Osteocyte (in vitro differentiated cells): ENCODE measurements around the gene CACNA1C. TPM values are rescaled to one million over a fixed set of nuclear protein-coding genes. Genes with fewer than 3 reads are reported as not detected.

ENCODE experiments used
- DNase-seq: peaks from one replicate; pipeline ENCODE4 v3.0.0; 2021; ENCODE audit warnings: mixed read lengths; ENCODE audit not compliant: unreplicated experiment; ENCODE audit errors: extremely low spot score
- H3K27ac Mint-ChIP-seq: one replicate; pipeline ENCODE4 v1.8.0; 2021; ENCODE audit warnings: mild to moderate bottlenecking, mixed read lengths; ENCODE audit not compliant: unreplicated experiment
- H3K27me3 Mint-ChIP-seq: one replicate; pipeline ENCODE4 v1.8.0; 2021; ENCODE audit warnings: mixed read lengths; ENCODE audit not compliant: unreplicated experiment
- H3K36me3 Mint-ChIP-seq: one replicate; pipeline ENCODE4 v1.8.0; 2021; ENCODE audit warnings: mixed read lengths; ENCODE audit not compliant: unreplicated experiment
- H3K4me1 Mint-ChIP-seq: one replicate; pipeline ENCODE4 v1.8.0; 2021; ENCODE audit warnings: mixed read lengths; ENCODE audit not compliant: unreplicated experiment
- H3K4me3 Mint-ChIP-seq: one replicate; pipeline ENCODE4 v1.8.0; 2021; ENCODE audit warnings: mild to moderate bottlenecking, moderate library complexity, mixed read lengths; ENCODE audit not compliant: unreplicated experiment
- H3K9me3 Mint-ChIP-seq: one replicate; pipeline ENCODE4 v1.8.0; 2021; ENCODE audit warnings: mixed read lengths; ENCODE audit not compliant: unreplicated experiment
- total RNA-seq: library from RNA; stranded (reverse); gene quantifications from 2 replicates; pipeline ENCODE4 v1.2.1, GENCODE V29; 2021
- TF ChIP-seq, protein P1 (sequence below): fragments of 200-600 bp; sonication (generic); IDR thresholded peaks from 2 replicates; pipeline ENCODE4 v1.5.0; 2021; ENCODE audit warnings: antibody characterized with exemption, mild to moderate bottlenecking, moderate library complexity

CACNA1C gene
- total RNA-seq, 1 donor from 2014 or later: 67.4 TPM

DNA sequence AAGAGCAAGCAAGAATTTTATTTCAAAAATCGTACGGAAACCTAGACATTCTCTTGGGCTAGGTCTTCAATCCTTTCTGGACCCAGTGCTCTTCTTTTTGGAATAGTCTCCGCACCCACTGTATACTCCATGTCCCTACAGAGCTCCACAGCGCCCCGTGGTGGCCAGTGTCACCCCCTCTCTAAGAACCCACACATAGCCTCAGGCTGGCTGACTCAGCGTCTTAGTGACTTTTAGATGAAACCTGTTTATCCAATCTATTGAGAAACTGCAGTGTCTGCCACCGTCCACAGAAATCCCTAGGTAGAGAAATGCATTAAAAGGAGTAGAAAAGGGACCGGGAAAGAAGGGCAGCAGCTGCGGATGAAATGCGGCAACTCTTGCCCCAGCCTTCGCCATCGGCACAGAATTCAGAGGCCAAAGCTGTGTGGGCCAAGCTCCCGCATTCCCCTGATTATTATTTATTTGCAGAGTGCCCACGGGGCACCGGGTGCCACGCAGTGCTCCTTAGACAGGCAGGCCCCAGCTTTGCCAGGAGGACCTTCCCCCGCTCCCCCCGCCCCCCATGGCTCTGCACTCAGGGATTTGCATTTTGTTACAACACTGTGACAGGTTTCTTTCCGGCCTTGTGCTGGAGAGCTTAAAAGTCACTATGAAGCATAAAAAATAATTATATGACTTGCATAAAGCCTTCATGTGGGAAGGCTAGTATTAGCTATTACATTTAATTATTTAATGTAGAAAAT lies 571.9 kb downstream of the CACNA1C start:
- peak overlapping the region; percentile 39 for H3K27ac Mint-ChIP-seq

DNA sequence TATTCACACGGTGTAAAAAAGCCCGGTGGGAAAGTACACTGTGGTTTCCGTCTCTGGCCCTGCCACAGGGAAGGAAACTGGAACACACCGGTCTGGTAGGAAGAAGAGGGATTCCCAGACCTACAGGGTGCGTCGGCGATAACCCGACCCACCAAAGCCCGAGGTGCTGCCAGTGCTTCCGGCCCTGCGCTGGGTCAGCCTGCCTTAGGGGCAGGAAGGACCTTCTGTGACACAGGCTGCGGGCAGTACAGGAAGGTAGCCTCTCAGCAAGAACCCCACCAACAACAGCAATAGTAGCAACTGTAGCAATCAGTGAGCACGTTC lies 572.5 kb downstream of the CACNA1C start:
- TF ChIP-seq, protein P1, sequence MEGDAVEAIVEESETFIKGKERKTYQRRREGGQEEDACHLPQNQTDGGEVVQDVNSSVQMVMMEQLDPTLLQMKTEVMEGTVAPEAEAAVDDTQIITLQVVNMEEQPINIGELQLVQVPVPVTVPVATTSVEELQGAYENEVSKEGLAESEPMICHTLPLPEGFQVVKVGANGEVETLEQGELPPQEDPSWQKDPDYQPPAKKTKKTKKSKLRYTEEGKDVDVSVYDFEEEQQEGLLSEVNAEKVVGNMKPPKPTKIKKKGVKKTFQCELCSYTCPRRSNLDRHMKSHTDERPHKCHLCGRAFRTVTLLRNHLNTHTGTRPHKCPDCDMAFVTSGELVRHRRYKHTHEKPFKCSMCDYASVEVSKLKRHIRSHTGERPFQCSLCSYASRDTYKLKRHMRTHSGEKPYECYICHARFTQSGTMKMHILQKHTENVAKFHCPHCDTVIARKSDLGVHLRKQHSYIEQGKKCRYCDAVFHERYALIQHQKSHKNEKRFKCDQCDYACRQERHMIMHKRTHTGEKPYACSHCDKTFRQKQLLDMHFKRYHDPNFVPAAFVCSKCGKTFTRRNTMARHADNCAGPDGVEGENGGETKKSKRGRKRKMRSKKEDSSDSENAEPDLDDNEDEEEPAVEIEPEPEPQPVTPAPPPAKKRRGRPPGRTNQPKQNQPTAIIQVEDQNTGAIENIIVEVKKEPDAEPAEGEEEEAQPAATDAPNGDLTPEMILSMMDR: no peak
- Mint-ChIP-seq H3K27ac (no peak overlapping the region), H3K27me3 (no peaks in the 10 kb centered on the region)

More for the DNA sequence above, 571.9 kb downstream of the CACNA1C start:
- Mint-ChIP-seq H3K9me3 (no peaks in the 10 kb centered on the region), H3K4me3 (no peak overlapping the region), H3K36me3 (peaks cover 42% of the 10 kb centered on the region), H3K27me3 (no peaks in the 10 kb centered on the region), H3K4me1 (peaks cover 5% of the 10 kb centered on the region)
- no peak for DNase-seq
- TF ChIP-seq, protein P1: peak; percentile 57

DNA sequence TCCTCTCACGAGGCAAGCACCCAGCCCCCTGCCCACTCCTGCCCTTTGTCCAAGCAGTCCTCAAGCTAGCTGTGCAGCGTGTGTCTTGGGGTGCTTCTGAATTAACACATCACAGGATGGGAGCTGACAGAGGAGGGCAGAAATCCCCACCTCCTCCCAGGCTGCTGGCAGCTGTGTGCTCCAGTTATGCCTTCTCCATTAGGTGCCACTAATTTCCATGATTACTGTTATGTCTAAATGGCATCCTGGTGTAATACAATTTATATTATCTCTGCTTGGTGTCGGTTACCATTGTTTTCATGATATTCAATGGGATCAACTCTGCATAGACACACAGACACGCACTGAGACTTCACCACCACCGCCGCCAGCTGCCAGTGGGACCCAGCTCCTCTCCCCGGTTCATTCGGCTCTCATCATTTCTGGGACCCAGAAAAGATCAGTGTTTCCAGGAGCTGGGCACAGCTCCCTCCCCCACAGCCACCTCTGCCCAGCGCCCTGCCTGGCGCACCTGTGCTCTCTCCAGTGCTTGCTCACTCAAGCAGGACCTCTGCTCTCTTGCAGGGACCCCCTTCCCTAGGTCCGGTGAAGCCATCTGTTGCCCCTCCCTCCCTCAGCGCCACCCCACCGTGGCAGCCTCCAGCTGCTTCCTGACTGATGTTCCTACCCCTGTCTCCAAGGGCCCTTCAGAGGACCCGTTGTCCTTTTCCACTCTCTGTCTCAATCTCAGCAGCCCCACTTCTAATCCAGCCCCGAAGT lies 574.5 kb downstream of the CACNA1C start:
- Mint-ChIP-seq H3K27ac (no peak overlapping the region), H3K9me3 (no peaks in the 10 kb centered on the region), H3K27me3 (no peaks in the 10 kb centered on the region), H3K4me1 (peaks cover 28% of the 10 kb centered on the region), H3K36me3 (peaks cover 30% of the 10 kb centered on the region), H3K4me3 (no peak overlapping the region)
- TF ChIP-seq, protein P1: no peak
- no peak for DNase-seq

More for the DNA sequence above, 572.5 kb downstream of the CACNA1C start:
- H3K9me3 Mint-ChIP-seq: no peaks in the 10 kb centered on the region
- peaks cover 41% of the 10 kb centered on the region for H3K36me3 Mint-ChIP-seq
- no peak overlapping the region for H3K4me3 Mint-ChIP-seq
- no peak for DNase-seq
- peaks cover 9% of the 10 kb centered on the region for H3K4me1 Mint-ChIP-seq

DNA sequence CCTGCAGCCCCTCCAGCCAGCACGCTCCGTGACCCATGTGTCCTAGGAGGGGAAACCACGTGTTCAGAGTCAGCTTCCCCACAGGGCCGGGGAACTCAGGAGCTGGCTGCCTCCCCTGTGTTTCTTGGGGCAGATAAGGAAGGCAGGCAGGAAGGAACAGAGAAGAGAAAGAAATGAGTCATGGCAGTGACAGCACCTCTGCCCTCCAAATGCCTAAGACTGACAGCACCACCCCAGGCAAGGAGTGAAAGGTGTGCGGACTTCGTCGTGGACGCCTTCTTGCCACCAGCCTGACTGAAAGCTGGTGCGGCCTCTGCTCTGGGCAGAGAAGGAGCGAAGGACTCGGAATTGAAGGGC lies 575.0 kb downstream of the CACNA1C start:
- Mint-ChIP-seq H3K36me3 (peaks cover 32% of the 10 kb centered on the region), H3K4me1 (peaks cover 34% of the 10 kb centered on the region), H3K4me3 (no peak overlapping the region), H3K27ac (no peak overlapping the region), H3K9me3 (no peaks in the 10 kb centered on the region), H3K27me3 (no peaks in the 10 kb centered on the region)
- DNase-seq: no peak
- TF ChIP-seq, protein P1: no peak

DNA sequence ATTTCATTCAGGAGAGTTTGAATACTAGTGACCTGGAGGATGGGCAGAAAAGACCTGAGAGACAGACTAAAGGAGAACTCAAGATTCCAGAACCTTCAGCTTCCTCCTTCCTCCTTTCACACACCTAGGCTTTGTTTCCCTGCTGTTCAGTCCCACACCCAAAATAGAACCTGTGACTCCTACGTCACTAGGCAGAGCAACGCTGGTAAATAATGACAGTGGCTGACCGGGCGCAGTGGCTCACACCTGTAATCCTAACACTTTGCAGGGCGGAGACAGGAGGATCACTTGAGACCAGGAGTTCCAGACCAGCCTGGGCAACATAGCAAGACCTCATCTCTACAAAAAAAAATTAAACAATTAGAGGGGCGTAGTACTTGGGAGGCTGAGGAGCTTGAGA lies 575.6 kb downstream of the CACNA1C start:
- Mint-ChIP-seq H3K27ac (no peak overlapping the region), H3K4me1 (peaks cover 34% of the 10 kb centered on the region), H3K4me3 (no peak overlapping the region), H3K9me3 (no peaks in the 10 kb centered on the region), H3K36me3 (peaks cover 33% of the 10 kb centered on the region), H3K27me3 (no peaks in the 10 kb centered on the region)
- TF ChIP-seq, protein P1: no peak
- DNase-seq: no peak
